HepG2 (cell line): ENCODE data around the gene ZNF786. TPM values are rescaled to one million over a fixed set of nuclear protein-coding genes. Genes with fewer than 3 reads are reported as not detected.

ENCODE experiments used
- CENPX ChIP-seq: sonication (generic); formaldehyde crosslinking; IDR thresholded peaks from 2 replicates; pipeline ENCODE4 v1.9.0; 2021; ENCODE audit warnings: mild to moderate bottlenecking, missing genetic modification reagents, moderate library complexity
- CREB3 ChIP-seq: sonication (generic); formaldehyde crosslinking; IDR thresholded peaks from 2 replicates; pipeline ENCODE4 v1.5.0; 2020; ENCODE audit warnings: missing genetic modification reagents
- EP300 ChIP-seq, 3 experiments: sonication (generic) in 1 of 3; formaldehyde crosslinking in 1 of 3; IDR thresholded peaks; 2 replicates each; pipeline versions ENCODE4 v1.5.1 to v1.6.1; 2011 to 2020; ENCODE audit warnings: low read depth in 2 of 3, low read length in 2 of 3, borderline replicate concordance in 1 of 3, improper control_type of control experiment in 1 of 3, mild to moderate bottlenecking in 1 of 3, missing genetic modification reagents in 1 of 3, moderate library complexity in 1 of 3
- HDAC6 ChIP-seq: fragments of 200-600 bp; sonication (generic); IDR thresholded peaks from 2 replicates; pipeline ENCODE4 v1.7.0; 2017; ENCODE audit warnings: mild to moderate bottlenecking, antibody characterized with exemption, low read length, low read depth
- JDP2 ChIP-seq: sonication (generic); formaldehyde crosslinking; IDR thresholded peaks from 2 replicates; pipeline ENCODE4 v1.8.1; 2022; ENCODE audit warnings: missing genetic modification reagents, borderline replicate concordance
- POLR2AphosphoS2 ChIP-seq: IDR thresholded peaks from 2 replicates; pipeline ENCODE4 v1.6.1; 2011; ENCODE audit warnings: low read depth, low read length, improper control_type of control experiment
- PRMT3 ChIP-seq: sonication (generic); formaldehyde crosslinking; IDR thresholded peaks from 2 replicates; pipeline ENCODE4 v1.8.1; 2022; ENCODE audit warnings: low read depth, mild to moderate bottlenecking, moderate library complexity, missing genetic modification reagents, borderline replicate concordance
- TOPORS ChIP-seq: sonication (generic); formaldehyde crosslinking; IDR thresholded peaks from 2 replicates; pipeline ENCODE4 v1.8.0; 2023; ENCODE audit warnings: mild to moderate bottlenecking, missing genetic modification reagents
- ZBTB7A ChIP-seq: sonication (generic); formaldehyde crosslinking; IDR thresholded peaks from 2 replicates; pipeline ENCODE4 v1.8.0; 2022; ENCODE audit warnings: mild to moderate bottlenecking, missing genetic modification reagents
- ZFP82 ChIP-seq: sonication (generic); formaldehyde crosslinking; IDR thresholded peaks from 2 replicates; pipeline ENCODE4 v1.5.1; 2020; ENCODE audit warnings: mild to moderate bottlenecking, missing genetic modification reagents, borderline replicate concordance
- ZNF224 ChIP-seq: sonication (generic); formaldehyde crosslinking; IDR thresholded peaks from 2 replicates; pipeline ENCODE4 v1.5.0; 2020; ENCODE audit warnings: mild to moderate bottlenecking, missing genetic modification reagents
- ZNF629 ChIP-seq: sonication (generic); formaldehyde crosslinking; conservative IDR thresholded peaks from 2 replicates; pipeline ENCODE4 v1.5.0; 2020; ENCODE audit warnings: missing genetic modification reagents
- ZNF660 ChIP-seq: sonication (generic); formaldehyde crosslinking; IDR thresholded peaks from 2 replicates; pipeline ENCODE4 v1.5.1; 2020; ENCODE audit warnings: mild to moderate bottlenecking, low read depth, missing genetic modification reagents, borderline replicate concordance
- ZNF768 ChIP-seq: sonication (generic); formaldehyde crosslinking; IDR thresholded peaks from 2 replicates; pipeline ENCODE4 v1.4.0; 2020; ENCODE audit warnings: missing genetic modification reagents
- ZNF83 ChIP-seq: sonication (generic); formaldehyde crosslinking; IDR thresholded peaks from 2 replicates; pipeline ENCODE4 v1.4.0; 2020; ENCODE audit warnings: missing genetic modification reagents, mild to moderate bottlenecking, borderline replicate concordance
- ZNF841 ChIP-seq: sonication (generic); formaldehyde crosslinking; IDR thresholded peaks from 2 replicates; pipeline ENCODE4 v1.8.1; 2023; ENCODE audit warnings: missing genetic modification reagents, borderline replicate concordance
- ZZZ3 ChIP-seq: sonication (generic); formaldehyde crosslinking; IDR thresholded peaks from 2 replicates; pipeline ENCODE4 v1.4.0; 2020; ENCODE audit warnings: missing genetic modification reagents, mild to moderate bottlenecking, borderline replicate concordance
- polyA plus RNA-seq, 8 experiments: library from polyadenylated mRNA; depleted of rRNA in 3 of 8; stranded (reverse) in 7 of 8; unstranded in 1 of 8; fragments of >200 nt; fragmentation: Illumina TruSeq in 4 of 8; extraction: Trizol in 4 of 8; gene quantifications; 2 replicates each; pipeline versions ENCODE4 v1.2.1 to v1.2.3, GENCODE V29; 2011 to 2016; ENCODE audit warnings: low read depth in 4 of 8, missing spikeins in 1 of 8, mixed read lengths in 1 of 8; ENCODE audit not compliant: insufficient read depth in 1 of 8
- total RNA-seq, 5 experiments: library from RNA; depleted of rRNA; stranded (reverse); fragments of >200 nt; fragmentation: Illumina TruSeq; extraction: Trizol; gene quantifications; 2 replicates each; pipeline ENCODE4 v1.2.3, GENCODE V29; 2016; ENCODE audit warnings: low read depth in 1 of 5
- TF ChIP-seq, protein P1 (sequence below): sonication (generic); formaldehyde crosslinking; IDR thresholded peaks from 2 replicates; pipeline ENCODE4 v1.4.0; 2020; ENCODE audit warnings: missing genetic modification reagents, borderline replicate concordance
- TF ChIP-seq, protein P2 (sequence below): fragments of 450-650 bp; IDR thresholded peaks from 2 replicates; pipeline ENCODE4 v1.6.1; 2017
- TF ChIP-seq, protein P3 (sequence below): sonication (generic); formaldehyde crosslinking; IDR thresholded peaks from 2 replicates; pipeline ENCODE4 v1.4.0; 2020; ENCODE audit warnings: mild to moderate bottlenecking, missing genetic modification reagents

Gene ZNF786
- total and polyA plus RNA-seq, 2 of the 13 experiments (the other 11 are each of a cell fraction or from before 2014, with no cell fraction given), result 2.0 to 4.0 TPM

GRCh38 chr7:149125863-149126661, 35.5 kb upstream of the ZNF786 start, which contains the start of gene ZNF425 (continued):
- TF ChIP-seq CENPX, result no peak
- 0 out of 2 replicates have a peak, but pooled peaks have one; percentile 58 for TF ChIP-seq PRMT3
- TF ChIP-seq HDAC6, result no peak
- TF ChIP-seq, protein P1, sequence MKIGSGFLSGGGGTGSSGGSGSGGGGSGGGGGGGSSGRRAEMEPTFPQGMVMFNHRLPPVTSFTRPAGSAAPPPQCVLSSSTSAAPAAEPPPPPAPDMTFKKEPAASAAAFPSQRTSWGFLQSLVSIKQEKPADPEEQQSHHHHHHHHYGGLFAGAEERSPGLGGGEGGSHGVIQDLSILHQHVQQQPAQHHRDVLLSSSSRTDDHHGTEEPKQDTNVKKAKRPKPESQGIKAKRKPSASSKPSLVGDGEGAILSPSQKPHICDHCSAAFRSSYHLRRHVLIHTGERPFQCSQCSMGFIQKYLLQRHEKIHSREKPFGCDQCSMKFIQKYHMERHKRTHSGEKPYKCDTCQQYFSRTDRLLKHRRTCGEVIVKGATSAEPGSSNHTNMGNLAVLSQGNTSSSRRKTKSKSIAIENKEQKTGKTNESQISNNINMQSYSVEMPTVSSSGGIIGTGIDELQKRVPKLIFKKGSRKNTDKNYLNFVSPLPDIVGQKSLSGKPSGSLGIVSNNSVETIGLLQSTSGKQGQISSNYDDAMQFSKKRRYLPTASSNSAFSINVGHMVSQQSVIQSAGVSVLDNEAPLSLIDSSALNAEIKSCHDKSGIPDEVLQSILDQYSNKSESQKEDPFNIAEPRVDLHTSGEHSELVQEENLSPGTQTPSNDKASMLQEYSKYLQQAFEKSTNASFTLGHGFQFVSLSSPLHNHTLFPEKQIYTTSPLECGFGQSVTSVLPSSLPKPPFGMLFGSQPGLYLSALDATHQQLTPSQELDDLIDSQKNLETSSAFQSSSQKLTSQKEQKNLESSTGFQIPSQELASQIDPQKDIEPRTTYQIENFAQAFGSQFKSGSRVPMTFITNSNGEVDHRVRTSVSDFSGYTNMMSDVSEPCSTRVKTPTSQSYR (CRISPR knock-in tag), result peak; percentile 70
- TF ChIP-seq, protein P2, sequence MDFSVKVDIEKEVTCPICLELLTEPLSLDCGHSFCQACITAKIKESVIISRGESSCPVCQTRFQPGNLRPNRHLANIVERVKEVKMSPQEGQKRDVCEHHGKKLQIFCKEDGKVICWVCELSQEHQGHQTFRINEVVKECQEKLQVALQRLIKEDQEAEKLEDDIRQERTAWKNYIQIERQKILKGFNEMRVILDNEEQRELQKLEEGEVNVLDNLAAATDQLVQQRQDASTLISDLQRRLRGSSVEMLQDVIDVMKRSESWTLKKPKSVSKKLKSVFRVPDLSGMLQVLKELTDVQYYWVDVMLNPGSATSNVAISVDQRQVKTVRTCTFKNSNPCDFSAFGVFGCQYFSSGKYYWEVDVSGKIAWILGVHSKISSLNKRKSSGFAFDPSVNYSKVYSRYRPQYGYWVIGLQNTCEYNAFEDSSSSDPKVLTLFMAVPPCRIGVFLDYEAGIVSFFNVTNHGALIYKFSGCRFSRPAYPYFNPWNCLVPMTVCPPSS, result no peak
- TF ChIP-seq ZNF841, result peak; percentile 76
- peak; percentile 50 for TF ChIP-seq ZNF629 (CRISPR knock-in tag)
- peak; percentile 94 for TF ChIP-seq ZZZ3
- TF ChIP-seq POLR2AphosphoS2, result peak; percentile 65; the same call in 1 of the 2 replicates
- peak; percentile 84 for TF ChIP-seq TOPORS
- peak; percentile 85; the same call in 1 of the 2 replicates for TF ChIP-seq ZNF224 (CRISPR knock-in tag)
- TF ChIP-seq, protein P3, sequence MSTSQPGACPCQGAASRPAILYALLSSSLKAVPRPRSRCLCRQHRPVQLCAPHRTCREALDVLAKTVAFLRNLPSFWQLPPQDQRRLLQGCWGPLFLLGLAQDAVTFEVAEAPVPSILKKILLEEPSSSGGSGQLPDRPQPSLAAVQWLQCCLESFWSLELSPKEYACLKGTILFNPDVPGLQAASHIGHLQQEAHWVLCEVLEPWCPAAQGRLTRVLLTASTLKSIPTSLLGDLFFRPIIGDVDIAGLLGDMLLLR (CRISPR knock-in tag), result peak; percentile 86; the same call in 1 of the 2 replicates
- TF ChIP-seq JDP2 (CRISPR knock-in tag), result peak; percentile 19; the same call in 1 of the 2 replicates
- peak; percentile 78 for TF ChIP-seq ZNF768 (CRISPR knock-in tag)
- TF ChIP-seq CREB3, result no peak
- peak; percentile 78; the same call in 1 of the 2 replicates for TF ChIP-seq ZFP82 (CRISPR knock-in tag)
- TF ChIP-seq EP300 (IDR thresholded peaks at IDR 0.05; ENCODE audit: low read depth in 2 of 2, low read length in 2 of 2), result peak in 1 of 2 experiments; percentile 62; a peak in 1 of 4 replicates
- no peak for TF ChIP-seq EP300 (CRISPR knock-in tag; IDR thresholded peaks at IDR 0.05; ENCODE audit: borderline replicate concordance)
- no peak for TF ChIP-seq ZNF660
- TF ChIP-seq ZBTB7A (CRISPR knock-in tag), result peak; percentile 66; the same call in 1 of the 2 replicates
- TF ChIP-seq ZNF83 (CRISPR knock-in tag), result no peak
